ENCODE data around the gene ATXN1. TPM values are rescaled to one million over a fixed set of nuclear protein-coding genes. Genes with fewer than 3 reads are reported as not detected.

The ATXN1 gene
- polyA plus RNA-seq, 6 donors from 2014 or later: 0.14 to 1.2 (median 0.60) TPM; not detected in 1

GRCh38 chr6:16425881-16426615, 335.2 kb downstream of the ATXN1 start:
- no peak for DNase-seq
- Mint-ChIP-seq H3K9me3 (no peaks in the 10 kb centered on the region), H3K27me3 (peaks cover 0 to 4% (median 0%) of the 10 kb centered on the region in 3 donors), H3K36me3 (no peaks in the 10 kb centered on the region), H3K4me3 (no peak overlapping the region), H3K27ac (peak overlapping the region in 4 of 6 donors; percentile 2 to 58 (median 48)), H3K4me1 (peaks cover 0 to 4% (median 0%) of the 10 kb centered on the region in 3 donors)
- no peak for ATAC-seq (ENCODE audit: low read depth in 2 of 2)

GRCh38 chr6:16421462-16421960, 339.7 kb downstream of the ATXN1 start:
- DNase-seq (no peak), ATAC-seq (ENCODE audit: low read depth in 2 of 2) (no peak)
- Mint-ChIP-seq H3K27me3 (no peaks in the 10 kb centered on the region), H3K4me3 (peak overlapping the region in 3 of 8 donors; percentile 33 to 57 (median 35)), H3K9me3 (no peaks in the 10 kb centered on the region), H3K36me3 (no peaks in the 10 kb centered on the region), H3K4me1 (peaks cover 6 to 12% (median 7%) of the 10 kb centered on the region in 3 donors), H3K27ac (peak overlapping the region; percentile 22 to 98 (median 94))

DNA sequence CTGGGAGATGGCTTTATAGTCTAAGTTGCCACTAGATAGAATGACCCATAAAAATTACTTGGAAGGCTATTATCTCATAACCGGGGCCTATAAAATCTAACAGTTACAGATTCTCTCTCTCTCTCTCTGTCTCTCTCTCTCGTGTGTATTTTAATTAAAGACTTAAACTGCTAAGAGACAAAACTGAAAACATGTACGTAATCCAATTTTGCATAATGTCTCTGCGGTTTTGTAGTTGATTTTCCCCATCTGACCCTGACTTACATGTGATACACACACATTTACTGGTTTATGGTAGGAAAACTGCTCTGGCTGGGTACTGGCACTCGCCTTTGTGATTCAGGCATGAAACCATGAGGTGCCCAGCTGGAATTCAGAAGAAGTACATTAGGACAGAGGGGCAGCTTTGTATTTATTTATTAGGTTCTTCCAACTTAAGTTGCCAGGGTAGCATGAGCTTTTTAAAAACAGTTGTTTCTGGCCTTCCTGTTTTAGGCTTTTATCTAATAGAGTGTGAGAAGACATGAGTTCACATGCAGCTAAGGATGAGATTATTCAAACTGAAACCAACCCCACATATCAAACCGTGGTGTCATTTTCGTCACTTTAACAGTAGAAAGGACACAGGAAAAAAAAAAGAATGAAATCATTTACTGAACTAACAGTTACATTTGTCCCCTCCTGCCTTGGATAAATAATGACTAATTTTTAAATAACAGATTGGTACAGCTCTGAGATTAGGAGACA, 340.4 kb downstream of the ATXN1 start:
- peak overlapping the region; percentile 83 to 98 (median 94) for H3K27ac Mint-ChIP-seq
- H3K27me3 Mint-ChIP-seq: no peaks in the 10 kb centered on the region
- DNase-seq: peak; percentile 39
- ATAC-seq (ENCODE audit: low read depth in 2 of 2): peak; percentile 70 to 71
- peak overlapping the region in 6 of 8 donors; percentile 8 to 57 (median 38) for H3K4me3 Mint-ChIP-seq
- peaks cover 6 to 12% (median 7%) of the 10 kb centered on the region in 3 donors for H3K4me1 Mint-ChIP-seq
- H3K36me3 Mint-ChIP-seq: no peaks in the 10 kb centered on the region
- no peaks in the 10 kb centered on the region for H3K9me3 Mint-ChIP-seq

- H3K4me3 Mint-ChIP-seq: peak overlapping the region in 2 of 8 donors; percentile 28 to 56
- no peak for DNase-seq
- H3K27me3 Mint-ChIP-seq: no peaks in the 10 kb centered on the region
- peak overlapping the region; percentile 60 to 98 (median 94) for H3K27ac Mint-ChIP-seq
- H3K36me3 Mint-ChIP-seq: no peaks in the 10 kb centered on the region
- no peaks in the 10 kb centered on the region for H3K9me3 Mint-ChIP-seq
- peaks cover 6 to 12% (median 7%) of the 10 kb centered on the region in 3 donors for H3K4me1 Mint-ChIP-seq
- ATAC-seq (ENCODE audit: low read depth in 2 of 2): no peak
Measured at GRCh38 chr6:16420337-16420714, 340.9 kb downstream of the ATXN1 start.

GRCh38 chr6:16419636-16420336, 341.5 kb downstream of the ATXN1 start:
- DNase-seq: peak; percentile 7
- peak overlapping the region; percentile 60 to 98 (median 94) for H3K27ac Mint-ChIP-seq
- ATAC-seq (ENCODE audit: low read depth in 2 of 2): peak; percentile 63 to 69

GRCh38 chr6:16418151-16418550, 343.1 kb downstream of the ATXN1 start:
- Mint-ChIP-seq H3K27me3 (no peaks in the 10 kb centered on the region), H3K4me3 (no peak overlapping the region), H3K27ac (no peak overlapping the region), H3K4me1 (peaks cover 7 to 16% (median 10%) of the 10 kb centered on the region in 3 donors), H3K36me3 (no peaks in the 10 kb centered on the region), H3K9me3 (no peaks in the 10 kb centered on the region)
- ATAC-seq (ENCODE audit: low read depth in 2 of 2) (no peak), DNase-seq (no peak)

More at GRCh38 chr6:16419636-16420336, 341.5 kb downstream of the ATXN1 start:
- no peaks in the 10 kb centered on the region for H3K9me3 Mint-ChIP-seq
- H3K27me3 Mint-ChIP-seq: no peaks in the 10 kb centered on the region
- H3K4me3 Mint-ChIP-seq: peak overlapping the region in 4 of 8 donors; percentile 4 to 56 (median 18)
- H3K36me3 Mint-ChIP-seq: no peaks in the 10 kb centered on the region
- peaks cover 6 to 12% (median 7%) of the 10 kb centered on the region in 3 donors for H3K4me1 Mint-ChIP-seq

- no peak for ATAC-seq (ENCODE audit: low read depth in 2 of 2)
- no peak overlapping the region for H3K4me3 Mint-ChIP-seq
Measured at GRCh38 chr6:16415677-16416076, 345.6 kb downstream of the ATXN1 start.

DNA sequence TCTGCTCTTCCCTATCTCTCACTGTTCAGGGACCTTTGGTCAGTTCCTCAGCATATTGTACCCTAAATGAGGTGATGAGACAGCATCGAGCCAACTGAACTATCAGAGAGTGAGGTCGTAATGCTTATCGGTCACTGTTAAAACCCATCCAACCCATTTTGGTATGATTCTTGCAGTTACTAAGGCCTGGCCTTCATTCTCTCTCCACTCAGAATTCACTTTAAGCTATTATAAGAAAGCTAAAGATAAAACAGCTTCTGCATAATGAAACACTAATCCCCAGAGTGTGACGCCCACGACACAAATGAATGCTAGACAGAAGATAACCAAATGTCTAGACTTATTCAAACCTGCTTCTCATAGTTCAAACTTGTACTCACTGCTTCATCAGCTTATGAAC, 347.1 kb downstream of the ATXN1 start:
- Mint-ChIP-seq H3K4me1 (peaks cover 5 to 12% (median 9%) of the 10 kb centered on the region in 3 donors), H3K4me3 (peak overlapping the region in 3 of 8 donors; percentile 19 to 48 (median 25)), H3K27ac (peak overlapping the region in 3 of 6 donors; percentile 2 to 78 (median 72)), H3K36me3 (no peaks in the 10 kb centered on the region), H3K27me3 (no peaks in the 10 kb centered on the region), H3K9me3 (no peaks in the 10 kb centered on the region)
- ATAC-seq (ENCODE audit: low read depth in 2 of 2): peak in 1 of 2 donors; percentile 55
- DNase-seq: no peak

More at GRCh38 chr6:16415677-16416076, 345.6 kb downstream of the ATXN1 start:
- DNase-seq: no peak
- Mint-ChIP-seq H3K36me3 (no peaks in the 10 kb centered on the region), H3K27ac (no peak overlapping the region), H3K9me3 (no peaks in the 10 kb centered on the region), H3K27me3 (no peaks in the 10 kb centered on the region), H3K4me1 (peaks cover 7 to 13% (median 10%) of the 10 kb centered on the region in 3 donors)

GRCh38 chr6:16413399-16413798, 347.9 kb downstream of the ATXN1 start:
- Mint-ChIP-seq H3K4me1 (peaks cover 5 to 15% (median 9%) of the 10 kb centered on the region in 3 donors), H3K4me3 (peak overlapping the region in 4 of 8 donors; percentile 7 to 48 (median 40)), H3K27me3 (no peaks in the 10 kb centered on the region), H3K27ac (peak overlapping the region in 3 of 6 donors; percentile 22 to 78 (median 49)), H3K9me3 (no peaks in the 10 kb centered on the region), H3K36me3 (no peaks in the 10 kb centered on the region)
- no peak for DNase-seq
- peak; percentile 43 to 61 for ATAC-seq (ENCODE audit: low read depth in 2 of 2)

DNA sequence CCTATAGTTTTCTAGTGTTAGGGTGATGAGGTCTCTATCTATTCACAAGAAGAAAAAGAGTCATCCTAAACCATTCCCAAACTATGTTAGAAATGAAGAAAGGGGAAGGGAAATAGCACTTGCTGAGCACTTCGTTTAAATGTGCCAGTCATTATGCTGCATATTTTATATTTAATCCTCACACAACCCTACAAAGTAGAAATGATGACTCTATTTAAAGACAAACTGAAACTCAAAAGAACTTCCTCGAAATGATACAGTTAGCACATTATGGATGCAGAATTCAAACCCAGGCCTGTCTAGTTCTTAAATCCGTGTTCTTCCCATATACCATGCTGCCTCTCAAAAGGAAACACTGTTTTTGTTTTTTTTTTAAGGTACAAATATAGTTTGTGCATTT, 348.3 kb downstream of the ATXN1 start:
- H3K27ac Mint-ChIP-seq: peak overlapping the region in 2 of 6 donors; percentile 49 to 78
- H3K36me3 Mint-ChIP-seq: no peaks in the 10 kb centered on the region
- ATAC-seq (ENCODE audit: low read depth in 2 of 2) (no peak), DNase-seq (no peak)
- H3K9me3 Mint-ChIP-seq: no peaks in the 10 kb centered on the region
- H3K4me1 Mint-ChIP-seq: peaks cover 5 to 15% (median 9%) of the 10 kb centered on the region in 3 donors
- peak overlapping the region in 1 of 8 donors; percentile 48 for H3K4me3 Mint-ChIP-seq
- no peaks in the 10 kb centered on the region for H3K27me3 Mint-ChIP-seq

DNA sequence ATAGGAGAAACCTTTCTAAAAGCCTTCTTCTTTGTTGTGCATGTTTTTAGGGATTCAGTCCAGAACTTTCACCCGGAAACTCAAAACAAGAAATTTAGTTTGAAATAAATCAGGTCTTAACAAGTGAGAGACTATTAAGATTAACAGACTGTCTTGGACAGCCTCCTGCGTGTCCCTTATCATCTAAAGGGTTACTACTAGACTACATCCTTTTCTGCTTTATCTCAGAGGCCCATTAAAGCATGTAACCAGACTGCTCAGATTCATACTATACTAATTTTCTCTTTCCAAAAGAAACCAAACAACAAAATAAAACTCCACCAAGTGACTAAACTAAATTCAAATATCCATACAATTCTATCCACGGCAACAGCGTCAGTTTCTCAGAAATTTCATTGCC, 349.1 kb downstream of the ATXN1 start:
- Mint-ChIP-seq H3K4me3 (no peak overlapping the region), H3K27ac (peak overlapping the region in 1 of 6 donors; percentile 69), H3K4me1 (peaks cover 5 to 15% (median 9%) of the 10 kb centered on the region in 3 donors), H3K36me3 (no peaks in the 10 kb centered on the region), H3K9me3 (no peaks in the 10 kb centered on the region), H3K27me3 (no peaks in the 10 kb centered on the region)
- ATAC-seq (ENCODE audit: low read depth in 2 of 2) (no peak), DNase-seq (no peak)

DNA sequence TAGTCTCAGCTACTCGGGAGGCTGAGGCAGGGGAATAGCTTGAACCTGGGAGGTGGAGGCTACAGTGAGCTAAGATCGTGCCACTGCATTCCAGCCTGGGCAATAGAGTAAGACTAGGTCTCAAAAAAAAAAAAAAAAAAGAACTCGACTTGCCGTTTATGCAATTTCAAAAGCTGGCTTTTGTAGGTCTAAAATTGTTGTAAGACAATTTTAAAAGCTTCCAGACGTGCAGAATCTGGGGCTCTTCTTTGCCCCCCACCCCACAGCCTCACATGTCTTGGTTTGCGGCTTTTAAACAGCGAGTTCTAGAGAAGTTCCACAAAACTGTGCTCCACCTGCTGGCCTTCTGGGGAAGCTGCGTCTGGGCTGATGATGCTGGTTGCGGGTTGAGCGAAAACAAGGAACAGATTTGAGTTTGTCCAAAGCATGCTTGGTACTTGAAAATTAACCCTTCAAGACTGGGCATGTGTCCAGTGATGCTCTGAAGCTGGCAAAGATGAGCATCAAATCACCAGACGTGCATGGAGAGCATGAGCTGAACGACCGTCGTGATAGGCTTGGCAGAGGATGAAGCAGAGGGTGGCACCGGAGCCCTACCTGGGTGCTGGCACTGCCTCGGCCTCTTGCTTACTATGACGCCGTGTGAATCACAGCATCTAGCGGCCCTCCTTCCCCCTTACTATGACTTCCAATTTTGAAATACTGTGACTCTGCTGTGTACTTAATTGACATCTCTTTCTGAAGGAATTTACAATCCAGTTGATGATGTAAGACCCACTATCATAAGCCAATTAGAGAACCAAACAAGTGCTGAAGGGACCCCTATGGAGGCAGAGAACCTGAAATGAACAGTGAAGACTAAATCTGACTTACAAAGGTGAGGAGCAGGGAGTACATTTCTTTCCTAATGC, 351.5 kb downstream of the ATXN1 start:
- Mint-ChIP-seq H3K36me3 (no peaks in the 10 kb centered on the region), H3K4me1 (peaks cover 13 to 25% (median 16%) of the 10 kb centered on the region in 3 donors), H3K27ac (peak overlapping the region in 1 of 6 donors; percentile 12), H3K9me3 (no peaks in the 10 kb centered on the region), H3K4me3 (peak overlapping the region in 1 of 8 donors; percentile 57), H3K27me3 (no peaks in the 10 kb centered on the region)
- peak; percentile 25 for DNase-seq
- peak; percentile 63 to 72 for ATAC-seq (ENCODE audit: low read depth in 2 of 2)

All from naive B cell (primary cell).